ENCODE measurements around the gene LACTB.
"Not testable (repeated sequence)": the region's sequence is repeated elsewhere in the genome, so short reads cannot be mapped to it uniquely, and the experiment has no call there.

Gene LACTB

GRCh38 chr15:63090887-63091286, 30.8 kb upstream of the LACTB start:
- no peak for DNase-seq (ENCODE audit: low read depth)
- no peak for TF ChIP-seq CTCF (conservative IDR thresholded peaks at IDR 0.05; ENCODE audit: low read depth, low read length)
- no peak overlapping the region for H3K4me3 ChIP-seq (ENCODE audit: low read length)

- no peak overlapping the region for H3K4me3 ChIP-seq (ENCODE audit: low read length)
- no peak for DNase-seq (ENCODE audit: low read depth)
- TF ChIP-seq CTCF (conservative IDR thresholded peaks at IDR 0.05; ENCODE audit: low read depth, low read length): no peak
Measured at GRCh38 chr15:63091679-63092446, 29.8 kb upstream of the LACTB start.

GRCh38 chr15:63093486-63094205, 28.0 kb upstream of the LACTB start:
- no peak overlapping the region for H3K4me3 ChIP-seq (ENCODE audit: low read length)
- peak; percentile 91 for TF ChIP-seq CTCF (conservative IDR thresholded peaks at IDR 0.05; ENCODE audit: low read depth, low read length)
- no peak for DNase-seq (ENCODE audit: low read depth)

- no peak for TF ChIP-seq CTCF (conservative IDR thresholded peaks at IDR 0.05; ENCODE audit: low read depth, low read length)
- DNase-seq (ENCODE audit: low read depth): no peak
- H3K4me3 ChIP-seq (ENCODE audit: low read length): no peak overlapping the region
Measured at GRCh38 chr15:63094495-63094931, 27.1 kb upstream of the LACTB start.

- no peak overlapping the region for H3K4me3 ChIP-seq (ENCODE audit: low read length)
- DNase-seq (ENCODE audit: low read depth): no peak
- no peak for TF ChIP-seq CTCF (conservative IDR thresholded peaks at IDR 0.05; ENCODE audit: low read depth, low read length)
Measured at GRCh38 chr15:63096178-63096577, 25.5 kb upstream of the LACTB start.

- not testable (repeated sequence) for H3K4me3 ChIP-seq (ENCODE audit: low read length); DNase-seq (ENCODE audit: low read depth)
Measured at GRCh38 chr15:63098901-63099300, 22.8 kb upstream of the LACTB start.

GRCh38 chr15:63099581-63099980, 22.1 kb upstream of the LACTB start:
- H3K4me3 ChIP-seq (ENCODE audit: low read length): not testable (repeated sequence)

GRCh38 chr15:63103416-63103815, 18.2 kb upstream of the LACTB start:
- DNase-seq (ENCODE audit: low read depth): no peak
- no peak for TF ChIP-seq CTCF (conservative IDR thresholded peaks at IDR 0.05; ENCODE audit: low read depth, low read length)
- no peak overlapping the region for H3K4me3 ChIP-seq (ENCODE audit: low read length)

More at GRCh38 chr15:63099581-63099980, 22.1 kb upstream of the LACTB start:
- not testable (repeated sequence) for DNase-seq (ENCODE audit: low read depth)
